OCI-LY1 (cell line): Measurements from ENCODE around the gene CLASRP.
"Not testable (repeated sequence)": the region's sequence is repeated elsewhere in the genome, so short reads cannot be mapped to it uniquely, and the experiment has no call there.

Source experiments
- H2AFZ ChIP-seq: fragments of 200-600 bp; sonication (generic), shearing (Covaris generic); 2 replicates; pipeline ENCODE4 v1.6.0; 2014; ENCODE audit warnings: antibody characterized with exemption, mild to moderate bottlenecking, low read length
- H3F3A ChIP-seq: fragments of 200-600 bp; sonication (generic), shearing (Covaris generic); 2 replicates; pipeline ENCODE4 v1.6.0; 2014; ENCODE audit warnings: mild to moderate bottlenecking, antibody characterized with exemption, low read length, moderate library complexity; ENCODE audit not compliant: insufficient read depth
- H3K27ac ChIP-seq: fragments of 200-600 bp; sonication (generic); 2 replicates; pipeline ENCODE4 v1.5.1; 2014; ENCODE audit warnings: low read length, mixed run types, mild to moderate bottlenecking, low read depth; ENCODE audit not compliant: poor library complexity, severe bottlenecking
- H3K27me3 ChIP-seq: fragments of 200-600 bp; sonication (generic); 2 replicates; pipeline ENCODE4 v1.6.0; 2014; ENCODE audit warnings: antibody characterized with exemption, mild to moderate bottlenecking, low read length, moderate library complexity; ENCODE audit not compliant: insufficient read depth
- H3K36me3 ChIP-seq: fragments of 200-600 bp; sonication (generic); 2 replicates; pipeline ENCODE4 v1.6.1; 2014; ENCODE audit warnings: mild to moderate bottlenecking, antibody characterized with exemption, low read length, moderate library complexity, mixed read lengths; ENCODE audit not compliant: insufficient read depth
- H3K4me1 ChIP-seq: fragments of 200-600 bp; sonication (generic); 2 replicates; pipeline ENCODE4 v1.5.1; 2014; ENCODE audit warnings: mild to moderate bottlenecking, low read length, moderate library complexity; ENCODE audit not compliant: insufficient read depth, severe bottlenecking
- H3K4me2 ChIP-seq: fragments of 200-600 bp; sonication (generic), shearing (Covaris generic); 2 replicates; pipeline ENCODE4 v1.6.1; 2014; ENCODE audit warnings: low read length
- H3K4me3 ChIP-seq: fragments of 200-600 bp; sonication (generic); 2 replicates; pipeline ENCODE4 v1.5.1; 2014; ENCODE audit warnings: low read length, low read depth, mild to moderate bottlenecking, mixed read lengths; ENCODE audit not compliant: poor library complexity, severe bottlenecking
- H3K79me2 ChIP-seq: fragments of 200-600 bp; shearing (Covaris generic); 2 replicates; pipeline ENCODE4 v1.6.1; 2016; ENCODE audit warnings: mixed run types, low read length, mixed read lengths; ENCODE audit not compliant: insufficient read depth
- H3K9ac ChIP-seq: fragments of 200-600 bp; sonication (generic), shearing (Covaris generic); 2 replicates; pipeline ENCODE4 v1.6.1; 2014; ENCODE audit warnings: mild to moderate bottlenecking, low read length, mixed read lengths
- H3K9me2 ChIP-seq: fragments of 200-600 bp; sonication (generic), shearing (Covaris generic); 2 replicates; pipeline ENCODE4 v1.6.1; 2014; ENCODE audit warnings: low read depth, mild to moderate bottlenecking, low read length, mixed read lengths
- H3K9me3 ChIP-seq: fragments of 200-600 bp; shearing (Covaris generic); 2 replicates; pipeline ENCODE4 v1.6.1; 2014; ENCODE audit warnings: low read length, mixed read lengths
- H4K20me1 ChIP-seq: fragments of 200-600 bp; sonication (generic), shearing (Covaris generic); 2 replicates; pipeline ENCODE4 v1.6.0; 2016; ENCODE audit warnings: mild to moderate bottlenecking, low read length; ENCODE audit not compliant: insufficient read depth
- CTCF ChIP-seq: fragments of 200-600 bp; sonication (generic), shearing (Covaris generic); IDR thresholded peaks from 2 replicates; pipeline ENCODE4 v1.5.1; 2017; ENCODE audit warnings: mild to moderate bottlenecking, antibody characterized with exemption, low read length, moderate library complexity, mixed read lengths
- EZH2 ChIP-seq: fragments of 200-600 bp; sonication (generic), shearing (Covaris generic); IDR thresholded peaks from 2 replicates; pipeline ENCODE4 v1.8.0; 2017; ENCODE audit warnings: borderline replicate concordance, mixed run types, mild to moderate bottlenecking, antibody characterized with exemption, low read length, moderate library complexity, mixed read lengths

CLASRP gene

GRCh38 chr19:45118106-45118505 lies 79.3 kb downstream of the CLASRP start:
- Histone ChIP-seq H3K27ac (peak overlapping the region; percentile 84), H3K27me3 (no peaks in the 10 kb centered on the region), H4K20me1 (no peaks in the 10 kb centered on the region), H2AFZ (no peak overlapping the region), H3K9me3 (no peaks in the 10 kb centered on the region), H3K4me2 (peak overlapping the region; percentile 49; the same call in 1 of the 2 replicates), H3K4me1 (peaks cover 83% of the 10 kb centered on the region), H3K9ac (peak overlapping the region; percentile 19; the same call in 1 of the 2 replicates), H3K4me3 (peak overlapping the region; percentile 9), H3K79me2 (no peaks in the 10 kb centered on the region), H3K9me2 (no peaks in the 10 kb centered on the region), H3K36me3 (no peaks in the 10 kb centered on the region), H3F3A (no peaks in the 10 kb centered on the region)
- no peak for TF ChIP-seq CTCF
- TF ChIP-seq EZH2: no peak

GRCh38 chr19:45118591-45119355 lies 79.9 kb downstream of the CLASRP start:
- not testable (repeated sequence) for H2AFZ ChIP-seq, H4K20me1 ChIP-seq, H3F3A ChIP-seq, H3K9me2 ChIP-seq, H3K27me3 ChIP-seq, H3K36me3 ChIP-seq, H3K79me2 ChIP-seq, H3K9me3 ChIP-seq
- peak overlapping the region; percentile 9 for H3K4me3 ChIP-seq
- peak overlapping the region; percentile 49; the same call in 1 of the 2 replicates for H3K4me2 ChIP-seq
- H3K9ac ChIP-seq: peak overlapping the region; percentile 19; the same call in 1 of the 2 replicates
- peaks cover 76% of the 10 kb centered on the region for H3K4me1 ChIP-seq
- H3K27ac ChIP-seq: peak overlapping the region; percentile 84

GRCh38 chr19:45119582-45119981 lies 80.7 kb downstream of the CLASRP start:
- peak overlapping the region; percentile 84 for H3K27ac ChIP-seq

More at GRCh38 chr19:45119582-45119981, 80.7 kb downstream of the CLASRP start:
- Histone ChIP-seq H3K36me3 (no peaks in the 10 kb centered on the region), H3K4me2 (no peak overlapping the region), H3K4me3 (no peak overlapping the region), H3K4me1 (peaks cover 69% of the 10 kb centered on the region), H3K9ac (no peak overlapping the region), H3K9me3 (no peaks in the 10 kb centered on the region), H3K9me2 (no peaks in the 10 kb centered on the region), H3F3A (no peaks in the 10 kb centered on the region), H2AFZ (no peak overlapping the region), H3K27me3 (no peaks in the 10 kb centered on the region), H3K79me2 (no peaks in the 10 kb centered on the region), H4K20me1 (no peaks in the 10 kb centered on the region)
- TF ChIP-seq CTCF (no peak), EZH2 (no peak)
